NOMO-1 (cell line): ENCODE data around the gene EIF4G3.
"Not testable (repeated sequence)": the region's sequence is repeated elsewhere in the genome, so short reads cannot be mapped to it uniquely, and the experiment has no call there.

ENCODE experiments used
- DNase-seq, 2 experiments: peaks; one replicate each; lab custom pipeline; 2025; ENCODE audit not compliant: unreplicated experiment in 2 of 2; lab: John Stamatoyannopoulos, UW

The EIF4G3 gene

DNA sequence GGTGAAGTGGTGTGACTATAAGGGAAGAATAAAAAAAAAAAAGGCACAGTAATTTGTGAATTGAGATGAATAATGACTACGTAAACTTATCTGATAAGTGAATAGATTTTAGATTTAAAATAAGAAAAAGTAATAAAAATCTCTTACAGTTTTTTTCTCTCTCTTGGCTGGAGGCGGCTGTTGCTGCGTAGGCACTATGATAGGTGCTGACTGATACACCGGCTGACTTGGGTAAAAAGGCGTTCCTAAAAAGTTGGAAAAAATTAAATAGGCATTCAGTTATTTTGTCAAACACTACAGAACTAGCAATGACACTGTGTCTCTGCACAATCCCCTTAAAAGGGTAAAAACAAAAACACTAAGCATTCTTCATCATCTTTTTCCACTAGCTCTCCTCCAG, 203.8 kb downstream of the EIF4G3 start:
- no peak for DNase-seq

DNA sequence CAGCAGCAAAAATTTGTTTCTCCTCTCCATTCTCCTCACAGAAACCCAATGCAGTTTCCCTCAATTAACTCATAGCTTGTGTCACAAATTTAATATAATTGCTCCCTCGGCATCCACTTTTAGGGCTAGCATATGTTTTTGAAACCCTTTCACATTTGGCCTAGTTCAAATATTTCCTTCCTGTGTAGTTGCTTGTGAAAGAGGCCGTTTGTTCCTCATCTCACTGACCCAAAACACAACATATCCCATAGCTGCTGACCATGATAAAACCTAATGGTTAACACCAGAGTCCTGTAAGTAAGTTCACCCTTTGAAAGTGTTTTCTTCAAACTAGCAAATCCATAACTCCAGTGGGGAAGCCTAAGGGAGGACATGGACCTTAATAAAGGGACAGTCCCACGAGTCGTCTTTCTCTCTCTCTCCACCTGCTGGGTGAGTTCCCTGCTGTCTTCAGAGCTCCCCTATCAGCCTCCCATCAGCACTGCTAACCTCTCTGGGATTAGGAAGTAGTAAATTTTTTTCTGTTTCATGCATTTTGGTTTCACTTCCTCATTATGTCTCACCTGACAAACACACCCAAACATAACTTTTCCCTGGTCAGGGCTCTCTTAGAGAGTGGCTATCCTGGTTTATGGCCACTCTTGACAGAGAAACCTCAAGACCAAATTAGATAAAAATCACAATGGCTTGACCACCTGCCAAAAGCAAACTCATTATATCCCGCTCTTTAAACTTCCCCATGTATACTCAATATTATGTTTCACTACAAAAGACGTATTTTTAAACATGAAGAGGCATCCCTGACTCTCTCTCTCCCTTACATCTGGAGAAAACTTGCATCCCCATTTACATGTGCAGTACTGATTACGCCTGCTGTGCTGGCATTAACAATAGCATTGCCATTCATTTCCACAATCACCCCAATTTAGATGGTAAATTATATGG, 211.9 kb downstream of the EIF4G3 start:
- DNase-seq = peak; percentile 76 to 86

DNA sequence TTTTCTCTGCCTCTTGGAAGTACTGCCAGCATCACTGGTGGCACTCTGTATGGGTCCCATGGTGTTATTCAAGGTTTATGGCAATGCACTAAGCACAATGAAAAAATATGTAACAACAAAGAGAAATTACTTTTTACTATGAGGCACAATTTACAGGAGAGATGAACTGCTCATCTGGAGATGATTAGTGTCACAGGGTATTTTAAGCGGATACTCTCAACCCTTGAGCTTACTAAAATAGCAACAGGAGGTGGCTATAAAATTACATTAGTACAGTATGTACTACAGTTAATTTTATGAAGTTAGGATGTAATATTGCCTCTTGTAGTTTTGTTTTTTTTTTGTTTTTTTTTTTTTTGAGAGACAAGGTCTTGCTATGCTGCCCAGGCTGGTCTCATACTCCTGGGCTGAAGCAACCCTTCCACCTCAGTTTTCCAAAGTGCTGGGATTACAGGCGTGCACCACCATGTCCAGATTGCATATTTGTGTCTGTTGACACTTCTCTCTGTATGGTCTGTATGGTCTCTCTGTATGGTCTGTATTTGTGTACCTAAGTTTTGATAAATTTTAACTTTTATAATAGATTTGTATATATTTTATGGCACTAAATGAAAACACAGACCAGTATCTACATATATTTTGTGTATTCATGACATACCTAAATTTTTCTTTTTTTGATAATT, 214.0 kb downstream of the EIF4G3 start:
- DNase-seq = no peak

DNA sequence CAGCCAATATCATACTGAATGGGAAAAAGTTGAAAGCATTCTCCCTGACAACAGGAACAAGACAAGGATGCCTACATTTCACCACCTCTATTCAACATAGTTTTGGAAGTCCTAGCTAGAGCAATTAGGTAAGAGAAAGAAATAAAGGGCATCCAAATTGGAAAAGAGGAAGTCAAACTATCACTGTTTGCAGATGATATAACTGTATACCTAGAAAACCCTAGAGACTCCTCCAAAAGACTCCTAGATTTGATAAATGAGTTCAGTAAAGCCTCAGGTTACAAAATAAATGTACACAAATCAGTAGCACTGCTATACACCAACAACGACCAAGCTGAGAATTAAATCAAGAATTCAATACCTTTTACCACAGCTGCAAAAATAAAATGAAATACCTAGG, 218.3 kb downstream of the EIF4G3 start:
- no peak for DNase-seq

DNA sequence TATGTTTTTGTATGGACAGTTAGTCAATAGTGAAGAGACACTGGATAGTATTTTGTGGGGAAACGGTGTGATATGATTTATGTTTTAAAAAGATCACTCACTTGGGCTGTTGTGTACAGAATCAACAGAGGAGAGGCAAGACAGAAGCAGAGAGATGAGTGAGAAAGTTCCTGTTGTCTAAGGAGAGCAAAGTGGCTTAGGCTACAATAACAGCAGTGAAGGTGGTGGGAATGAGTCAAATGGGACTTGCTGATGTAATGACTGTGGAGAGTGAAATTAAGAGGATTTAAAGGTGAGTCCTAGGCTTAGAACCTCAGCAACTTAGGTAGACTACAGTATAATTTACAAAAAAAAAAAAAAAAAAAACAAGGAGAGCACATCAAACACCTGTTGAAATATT, 220.4 kb downstream of the EIF4G3 start:
- DNase-seq = no peak

DNA sequence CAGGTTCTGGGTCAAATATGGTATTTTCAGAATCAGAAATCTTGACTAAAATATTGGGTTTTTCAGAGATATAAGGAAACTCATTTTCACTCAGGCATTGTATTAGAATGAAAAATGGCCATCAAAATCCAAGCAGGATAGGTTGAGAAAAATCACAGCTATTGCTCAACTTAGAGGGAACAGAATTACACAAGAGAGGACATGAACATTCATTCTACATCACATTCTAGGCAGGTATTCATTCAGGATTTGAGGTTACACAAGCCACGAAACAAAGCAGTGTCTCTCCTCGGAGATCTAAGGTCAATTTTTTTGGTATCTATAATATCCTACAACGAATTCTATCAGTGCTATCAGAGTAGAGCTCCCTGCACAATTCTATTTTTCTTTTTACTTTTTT, 226.0 kb downstream of the EIF4G3 start:
- no peak for DNase-seq

DNA sequence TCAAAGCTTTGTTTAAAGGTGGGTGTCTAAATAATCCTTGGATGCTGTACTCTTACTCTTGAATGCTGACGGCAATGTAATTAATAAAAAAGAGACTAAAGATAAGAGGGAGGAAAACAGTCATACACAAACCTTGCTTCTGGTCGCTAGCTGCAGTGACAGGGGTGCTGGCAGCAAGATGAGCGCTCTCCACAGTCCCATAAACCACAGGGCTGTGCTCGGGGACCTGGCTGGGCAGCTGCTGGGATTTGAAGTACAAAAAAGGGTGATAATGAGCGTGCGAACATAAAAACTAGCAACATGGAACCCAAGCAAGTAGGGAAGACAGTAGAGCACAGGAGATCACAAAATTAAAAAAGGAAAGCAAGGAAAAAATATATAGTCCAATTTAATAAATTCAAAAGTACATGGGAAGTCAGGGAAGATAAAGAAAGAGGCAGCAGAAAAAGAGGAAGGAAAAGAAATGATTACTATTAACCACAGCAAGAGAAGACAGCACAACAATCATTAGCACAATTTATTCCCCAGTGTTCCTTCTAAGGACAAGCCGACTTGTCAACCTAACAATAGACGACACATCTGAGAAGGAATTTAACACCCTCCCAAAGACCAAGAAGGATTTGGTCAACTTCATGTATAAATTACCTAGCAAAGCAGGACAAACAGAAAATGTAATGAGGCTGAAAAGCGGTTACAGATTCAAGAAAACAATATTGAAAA, 226.7 kb downstream of the EIF4G3 start:
- DNase-seq = peak; percentile 4 to 53

DNA sequence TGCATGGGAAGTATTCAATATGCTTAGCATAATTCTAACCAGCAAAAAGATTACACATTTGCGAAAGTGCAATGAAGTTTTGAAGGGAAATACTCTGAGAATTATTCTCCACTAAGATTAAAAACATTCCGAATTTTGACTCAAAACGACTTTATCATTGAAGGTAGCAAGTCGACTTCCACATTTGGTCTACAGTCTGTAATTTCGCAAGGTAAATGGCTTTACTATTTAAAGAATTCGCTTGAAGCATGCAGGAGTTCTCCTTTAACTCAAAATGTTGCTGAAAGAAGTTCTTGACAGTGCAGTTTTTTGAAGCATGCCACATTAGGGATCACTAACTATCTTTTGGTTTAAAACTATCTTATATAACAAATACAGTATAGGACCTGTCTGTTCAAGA, 228.6 kb downstream of the EIF4G3 start:
- peak; percentile 57 to 85 for DNase-seq

DNA sequence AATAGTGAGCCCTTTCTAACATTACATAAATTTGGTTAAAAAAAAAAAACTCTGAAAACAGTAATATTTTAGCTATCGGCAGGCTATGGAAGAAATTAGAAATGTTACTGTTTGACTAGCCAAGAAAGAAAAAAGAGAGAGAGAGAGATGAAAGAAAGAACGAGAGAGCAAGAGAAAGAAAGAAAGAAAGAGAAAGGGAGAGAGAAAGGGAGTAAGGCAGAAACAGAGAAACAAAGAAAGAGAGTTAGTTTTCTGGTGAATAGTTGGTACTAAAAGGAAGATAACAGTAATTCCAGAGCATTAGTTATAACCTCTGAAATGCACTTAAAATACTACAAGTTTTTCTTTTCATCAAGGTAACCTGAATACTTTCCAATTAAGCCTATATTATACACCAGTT, 229.3 kb downstream of the EIF4G3 start:
- DNase-seq = no peak

DNA sequence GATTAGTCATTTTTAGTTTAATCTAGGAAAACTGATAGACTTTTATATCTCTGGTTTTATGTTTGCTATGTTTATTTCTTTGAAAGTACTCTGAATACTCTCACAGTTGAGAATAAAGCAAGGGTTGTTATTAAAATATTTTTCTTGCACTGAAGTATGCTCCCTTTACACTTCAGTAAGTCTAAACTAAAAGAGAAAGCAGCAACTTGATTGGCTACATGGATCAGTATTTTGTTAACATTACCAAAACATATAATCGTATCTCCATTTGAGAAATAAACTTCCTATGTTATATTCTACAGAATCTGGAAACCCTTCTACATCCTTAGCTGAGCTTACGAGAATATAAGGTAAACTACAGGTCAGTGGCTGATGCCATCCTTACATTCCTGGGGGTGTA, 240.1 kb downstream of the EIF4G3 start:
- no peak for DNase-seq

DNA sequence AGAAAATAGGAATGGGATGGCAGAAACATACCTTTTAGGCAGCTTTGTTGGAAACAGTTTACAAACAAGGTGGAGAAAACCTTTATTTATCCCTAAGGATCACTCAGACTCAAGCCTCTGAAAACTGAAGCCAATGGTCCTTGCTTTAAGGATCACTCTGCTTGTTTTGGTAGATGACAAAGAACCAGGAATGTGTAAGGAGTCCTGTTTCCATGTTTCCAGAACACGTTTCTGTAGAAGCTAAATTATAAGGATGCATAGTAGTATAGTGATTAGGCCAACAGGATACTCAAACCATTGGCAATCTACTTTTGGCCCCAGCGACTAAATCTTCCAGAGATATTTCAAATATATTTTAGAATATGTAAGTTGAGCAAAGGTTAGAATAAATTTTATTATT, 240.5 kb downstream of the EIF4G3 start:
- DNase-seq = no peak

DNA sequence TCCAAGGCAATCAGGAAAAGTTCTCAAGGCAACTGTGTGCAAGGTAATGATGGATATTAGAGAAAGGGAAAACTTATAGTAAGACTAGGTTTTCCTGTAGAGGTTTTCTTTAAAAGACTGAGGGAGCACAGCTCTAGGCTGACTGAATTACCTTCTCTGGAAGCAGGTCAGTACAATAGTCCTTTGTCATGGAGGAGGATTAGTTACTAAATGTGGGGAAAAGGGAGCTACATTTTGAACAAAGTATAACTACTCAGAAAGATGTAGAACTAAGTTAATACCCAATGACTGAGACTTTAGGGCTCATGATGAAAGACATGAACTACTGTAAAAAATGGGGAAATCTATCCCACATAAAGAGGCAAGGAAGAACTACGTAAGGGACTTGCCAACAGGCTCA, 241.0 kb downstream of the EIF4G3 start:
- no peak for DNase-seq

DNA sequence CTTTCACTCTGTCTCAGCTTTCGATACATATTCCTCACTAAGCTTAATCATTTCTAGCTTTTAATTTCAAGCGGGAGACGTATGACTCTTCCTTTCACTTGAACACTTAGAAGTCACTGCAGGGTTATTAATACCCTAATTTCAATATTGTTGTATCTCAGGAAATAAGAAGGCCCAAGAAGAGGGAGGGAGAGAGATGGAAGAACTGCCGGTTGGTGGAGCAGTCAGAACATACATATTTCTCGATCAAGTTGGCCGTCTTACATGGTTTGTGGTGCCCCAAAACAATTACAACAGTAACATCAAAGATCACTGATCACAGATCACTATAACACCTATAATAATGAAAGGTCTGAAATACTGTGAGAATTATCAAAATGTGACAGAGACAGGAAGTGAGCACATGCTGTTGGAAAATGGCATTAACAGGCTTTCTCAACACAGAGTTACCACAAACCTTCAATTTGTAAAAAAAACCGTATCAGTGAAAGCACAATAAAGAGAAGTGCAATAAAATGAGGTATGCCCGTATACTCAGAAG, 244.2 kb downstream of the EIF4G3 start:
- peak; percentile 61 to 89 for DNase-seq

DNA sequence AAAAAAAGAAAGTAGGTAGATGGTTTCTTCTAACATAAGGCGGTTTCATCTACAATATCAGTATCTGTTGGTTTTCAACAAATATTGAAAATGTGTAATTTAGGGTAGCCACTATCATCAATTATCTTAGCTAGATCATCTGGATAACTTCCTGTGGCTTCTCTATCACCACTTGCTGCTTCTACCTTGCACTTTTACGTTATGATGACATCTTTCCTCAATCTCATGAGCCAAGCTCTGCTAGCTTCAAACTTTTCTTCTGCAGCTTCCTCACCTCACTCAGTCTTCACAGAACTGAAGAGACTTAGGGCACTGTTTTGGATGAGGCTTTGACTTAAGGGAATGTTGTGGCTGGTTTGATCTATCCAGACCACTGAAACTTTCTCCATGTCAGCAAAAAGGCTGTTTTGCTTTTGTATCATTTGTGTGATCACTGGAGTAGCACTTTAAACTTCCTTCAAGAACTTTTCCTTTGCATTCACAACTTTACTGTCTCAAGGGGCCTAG, 244.7 kb downstream of the EIF4G3 start:
- DNase-seq = no peak

DNA sequence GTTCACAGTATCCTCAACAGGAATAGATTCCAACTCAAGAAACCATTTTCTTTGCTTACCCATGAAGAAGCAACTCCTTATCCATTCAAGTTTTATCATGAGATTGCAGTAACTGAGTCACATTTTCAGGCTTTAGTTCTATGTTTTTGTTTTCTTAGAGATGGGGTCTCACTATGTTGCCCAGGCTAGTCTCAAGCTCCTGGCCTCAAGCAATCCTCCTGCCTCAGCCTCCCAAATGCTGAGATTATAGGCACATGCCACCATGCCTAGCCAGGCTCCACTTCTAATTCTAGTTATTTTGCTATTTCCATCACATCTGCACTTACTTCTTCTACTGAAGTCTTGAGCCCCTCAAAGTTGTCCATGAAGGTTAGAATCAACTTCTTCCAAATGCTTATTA, 246.3 kb downstream of the EIF4G3 start:
- no peak for DNase-seq

DNA sequence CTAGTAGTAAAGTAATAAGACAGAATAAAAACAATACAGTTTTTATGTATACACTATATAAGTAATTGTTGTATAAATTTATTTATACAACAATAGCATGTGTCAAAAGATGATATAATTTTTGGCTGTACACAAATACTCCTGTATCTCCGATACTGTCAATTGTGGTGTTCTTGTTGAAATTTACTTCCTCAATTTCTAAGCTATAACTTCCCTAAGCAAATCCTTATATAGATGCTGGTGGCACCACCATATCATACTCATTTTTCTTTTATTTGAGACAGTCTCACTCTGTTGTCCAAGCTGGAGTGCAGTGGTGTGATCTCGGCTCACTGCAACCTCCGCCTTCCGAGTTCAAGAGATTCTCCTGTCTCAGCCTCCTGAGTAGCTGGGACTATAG, 248.6 kb downstream of the EIF4G3 start:
- DNase-seq = peak; percentile 8 to 67

DNA sequence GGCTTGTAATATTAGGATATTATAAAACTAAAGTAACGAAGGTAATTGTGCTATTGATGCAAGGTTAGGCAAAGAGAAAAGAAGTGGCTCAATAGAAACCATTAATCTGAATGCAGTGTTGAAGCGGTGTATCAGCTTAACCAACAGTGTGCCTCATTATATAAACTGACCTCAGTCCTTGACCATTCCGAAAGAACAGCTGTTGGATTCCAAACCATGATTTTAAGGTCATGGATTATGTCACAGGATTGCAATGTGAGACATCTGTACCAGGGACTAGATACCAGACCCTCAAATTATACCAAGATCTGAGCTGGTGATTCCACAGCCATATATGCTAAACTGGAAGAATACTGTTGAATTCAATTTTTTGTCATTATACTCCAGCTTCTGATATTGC, 255.4 kb downstream of the EIF4G3 start:
- DNase-seq = no peak

DNA sequence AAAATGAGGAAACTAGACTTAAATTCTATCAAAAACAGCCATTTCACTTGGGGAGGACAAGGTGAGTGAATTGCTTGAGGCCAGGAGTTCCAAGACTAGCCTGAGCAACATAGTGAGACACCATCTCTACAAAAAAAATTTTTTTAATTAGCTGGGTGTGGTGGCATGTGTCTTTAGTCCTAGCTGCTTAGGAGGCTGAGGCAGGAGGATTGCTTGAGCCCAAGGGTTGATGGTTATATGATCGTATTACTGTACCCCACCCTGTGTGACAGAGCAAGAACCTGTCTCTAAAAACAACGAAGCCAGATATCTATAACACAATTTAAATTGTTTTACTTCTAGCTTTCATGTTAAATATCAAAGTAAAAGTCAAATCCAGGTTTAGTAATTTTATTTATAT, 263.5 kb downstream of the EIF4G3 start:
- no peak for DNase-seq

DNA sequence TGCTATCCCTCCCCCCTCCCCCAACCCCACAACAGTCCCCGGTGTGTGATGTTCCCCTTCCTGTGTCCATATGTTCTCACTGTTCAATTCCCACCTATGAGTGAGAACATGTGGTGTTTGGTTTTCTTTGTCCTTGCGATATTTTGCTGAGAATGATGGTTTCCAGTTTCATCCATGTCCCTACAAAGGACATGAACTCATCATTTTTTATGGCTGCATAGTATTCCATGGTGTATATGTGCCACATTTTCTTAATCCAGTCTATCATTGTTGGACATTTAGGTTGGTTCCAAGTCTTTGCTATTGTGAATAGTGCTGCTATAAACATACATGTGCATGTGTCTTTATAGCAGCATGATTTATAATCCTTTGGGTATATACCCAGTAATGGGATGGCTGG, 269.2 kb downstream of the EIF4G3 start:
- not testable (repeated sequence) for DNase-seq

DNA sequence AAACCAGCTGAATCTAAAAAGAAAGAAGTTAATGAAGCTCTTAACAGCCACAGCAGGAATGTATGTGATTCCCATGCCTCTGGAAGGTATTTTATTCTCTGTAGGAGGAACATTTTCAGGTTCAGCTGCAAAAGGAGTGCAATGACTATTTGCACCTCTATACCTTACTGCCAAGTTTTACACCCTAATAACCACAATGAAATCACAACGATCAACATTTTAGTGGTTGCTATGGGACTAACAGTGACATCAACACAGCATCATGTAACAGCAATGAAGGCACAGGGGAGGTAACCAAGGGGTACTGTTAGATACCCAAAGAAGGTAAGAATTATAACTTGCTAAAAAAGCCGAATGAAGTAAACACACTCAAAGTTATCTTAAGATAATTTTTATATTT, 273.3 kb downstream of the EIF4G3 start:
- DNase-seq = no peak

DNA sequence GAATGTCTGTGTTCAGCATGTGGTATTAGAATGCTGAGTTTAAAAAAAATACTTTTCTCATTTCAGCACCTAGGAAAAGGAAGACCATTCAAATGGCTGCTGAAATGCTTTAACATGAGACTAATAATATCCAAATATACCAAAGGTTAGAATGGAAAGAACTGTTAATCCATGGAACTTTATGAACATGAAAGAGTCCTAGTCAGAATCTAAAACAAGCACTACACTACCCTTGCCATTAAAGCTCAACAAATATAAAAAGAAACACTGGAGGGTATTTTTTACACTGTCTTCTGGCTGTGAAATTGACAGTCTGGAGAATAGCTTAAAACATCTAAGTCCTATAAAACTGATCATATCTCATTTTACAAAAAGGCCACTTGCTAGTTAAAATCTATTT, 276.6 kb downstream of the EIF4G3 start:
- no peak for DNase-seq
